GM12878 (cell line): ENCODE measurements around the gene PCDHB14. TPM values are rescaled to one million over a fixed set of nuclear protein-coding genes. Genes with fewer than 3 reads are reported as not detected.

ENCODE experiments used
- ATAC-seq: fragments of 200-7000 bp; cut with Tn5 transposase; 3 replicates; pipeline ENCODE4 v1.9.1; 2020; ENCODE audit warnings: mild to moderate bottlenecking, moderate library complexity
- BruUV-seq: library from RNA; stranded (reverse); fragments of 400-500 nt; replicated peaks from 2 replicates; lab custom pipeline; 2021; lab: Mats Ljungman, UMichigan
- CTCF ChIA-PET: fragments of 300-600 bp; sonication (Branson Sonifier 250); formaldehyde crosslinking; extraction: SDS; loops from one replicate; lab custom pipeline; 2021; ENCODE audit warnings: inconsistent platforms; lab: Yijun Ruan, JAX
- POLR2A ChIA-PET: fragments of 350-600 bp; formaldehyde crosslinking; extraction: SDS; loops from one replicate; lab custom pipeline; 2021; ENCODE audit warnings: inconsistent platforms; lab: Charles Lee
- RAD21 ChIA-PET: fragments of 300-600 bp; sonication (Branson Sonifier 250); formaldehyde crosslinking; loops from one replicate; lab custom pipeline; 2023; ENCODE audit warnings: antibody characterized with exemption; ENCODE audit not compliant: unreplicated experiment; lab: Charles Lee
- SMC1A ChIA-PET: fragments of 300-600 bp; sonication (Branson Sonifier 250); formaldehyde crosslinking; loops from one replicate; lab custom pipeline; 2023; ENCODE audit not compliant: unreplicated experiment, uncharacterized antibody; lab: Charles Lee
- DNase-seq: peaks from one replicate; pipeline ENCODE4 v3.0.0-alpha.2; 2011; ENCODE audit warnings: low read depth, low spot score
- FAIRE-seq: peaks from 3 replicates; lab custom pipeline; 2011; peaks lifted over from hg19 to GRCh38; lab: Jason Lieb, UNC
- H2AFZ ChIP-seq: 2 replicates; pipeline ENCODE4 v1.6.0; 2011; ENCODE audit warnings: low read depth, low read length, control low read depth; ENCODE audit not compliant: control insufficient read depth
- H3K27ac ChIP-seq: 2 replicates; pipeline ENCODE4 v1.5.1; 2011; ENCODE audit warnings: control low read depth; ENCODE audit not compliant: control insufficient read depth, insufficient read depth
- H3K27me3 ChIP-seq, 2 experiments: replicated peaks in 1 of 2; 2 replicates each; pipeline versions ENCODE4 v1.6.0 to v1.6.1; 2011; ENCODE audit warnings: low read length in 1 of 2; ENCODE audit not compliant: control insufficient read depth in 2 of 2, insufficient read depth in 2 of 2
- H3K36me3 ChIP-seq, 2 experiments: 2 replicates each; pipeline ENCODE4 v1.5.1; 2011; ENCODE audit warnings: low read length in 1 of 2; ENCODE audit not compliant: control insufficient read depth in 2 of 2, insufficient read depth in 2 of 2
- H3K4me1 ChIP-seq: 2 replicates; pipeline ENCODE4 v1.6.1; 2011; ENCODE audit warnings: mild to moderate bottlenecking, low read length, moderate library complexity, mixed read lengths; ENCODE audit not compliant: control insufficient read depth, insufficient read depth
- H3K4me2 ChIP-seq: 2 replicates; pipeline ENCODE4 v1.6.0; 2011; ENCODE audit warnings: control low read depth; ENCODE audit not compliant: control insufficient read depth, insufficient read depth
- H3K4me3 ChIP-seq: fragments of 200-600 bp; sonication (generic); 2 replicates; pipeline ENCODE4 v1.5.1; 2016
- H3K79me2 ChIP-seq: 2 replicates; pipeline ENCODE4 v1.6.0; 2011; ENCODE audit warnings: low read length; ENCODE audit not compliant: control insufficient read depth, insufficient read depth
- H3K9ac ChIP-seq: 2 replicates; pipeline ENCODE4 v1.8.0; 2011; ENCODE audit warnings: low read length, control low read depth, mixed read lengths; ENCODE audit not compliant: control insufficient read depth, insufficient read depth
- H3K9me3 ChIP-seq: replicated peaks from 3 replicates; pipeline ENCODE4 v1.5.1; 2011; ENCODE audit warnings: mild to moderate bottlenecking, low read length; ENCODE audit not compliant: control insufficient read depth, insufficient read depth
- H4K20me1 ChIP-seq: 2 replicates; pipeline ENCODE4 v1.6.0; 2011; ENCODE audit not compliant: control insufficient read depth, insufficient read depth
- ASH2L ChIP-seq: fragments of 300-600, 200-600 bp; sonication (generic); IDR thresholded peaks from 2 replicates; pipeline ENCODE4 v1.6.1; 2017; ENCODE audit warnings: low read depth, mild to moderate bottlenecking, borderline replicate concordance
- EZH2 ChIP-seq: IDR thresholded peaks from 2 replicates; pipeline ENCODE4 v1.6.1; 2012; ENCODE audit warnings: low read depth, mild to moderate bottlenecking, control low read depth, inconsistent platforms, low read length, borderline replicate concordance; ENCODE audit not compliant: control insufficient read depth
- MTA3 ChIP-seq: IDR thresholded peaks from 2 replicates; pipeline ENCODE4 v1.6.1; 2012; ENCODE audit warnings: low read length, inconsistent platforms, borderline replicate concordance
- RUNX3 ChIP-seq: IDR thresholded peaks from 2 replicates; pipeline ENCODE4 v1.6.1; 2012; ENCODE audit warnings: low read length, inconsistent platforms
- WGBS: methylation state at CpG from one replicate; pipeline ENCODE4 v1.1.6; 2016; ENCODE audit warnings: low lambda C conversion rate; ENCODE audit not compliant: insufficient replicate concordance, insufficient coverage; ENCODE audit errors: missing lambda C conversion rate; 5-methylcytosine and 5-hydroxymethylcytosine counted together
- in situ Hi-C: fragments of 300-500 bp; cut with MboI; formaldehyde crosslinking; loops from 9 replicates; pipeline ENCODE4 v1.14.3; 2018; ENCODE audit warnings: mixed read lengths
- intact Hi-C: fragments of 100-400 bp; cut with micrococcal nuclease; formaldehyde crosslinking; loops from one replicate; pipeline ENCODE4 v1.14.2; 2022; ENCODE audit not compliant: unreplicated experiment
- polyA plus RNA-seq, 11 experiments: library from polyadenylated mRNA; depleted of rRNA in 4 of 11; unstranded in 6 of 11; stranded (reverse) in 5 of 11; fragments of >200 nt; fragmentation: Nextera tagmentation in 4 of 11; fragmentation: Illumina TruSeq in 1 of 11; extraction: Ambion mirVana in 4 of 11; extraction: Trizol in 1 of 11; gene quantifications; 1 replicate in 1 of 11; 2 replicates in 10 of 11; pipeline versions ENCODE4 v1.2.1 to v1.2.3, GENCODE V29; 2011 to 2016; ENCODE audit warnings: inconsistent platforms in 2 of 11, missing spikeins in 2 of 11, low read depth in 1 of 11
- total RNA-seq, 4 experiments: library from RNA; depleted of rRNA in 3 of 4; stranded (reverse); fragments of >200 nt in 3 of 4; fragmentation: Illumina TruSeq in 1 of 4; extraction: Trizol in 1 of 4; gene quantifications; 2 replicates each; pipeline versions ENCODE4 v1.2.1 to v1.2.3, GENCODE V29; 2013 to 2021
- TF ChIP-seq, protein P1 (sequence below): IDR thresholded peaks from 2 replicates; pipeline ENCODE4 v1.6.1; 2011; ENCODE audit warnings: borderline replicate concordance, low read depth, mild to moderate bottlenecking, moderate library complexity, mixed read lengths, low read length; ENCODE audit not compliant: insufficient read depth; ENCODE audit errors: extremely low read length
- TF ChIP-seq, protein P2 (sequence below), 3 experiments: IDR thresholded peaks in 2 of 3; conservative IDR thresholded peaks in 1 of 3; 2 replicates each; pipeline ENCODE4 v1.5.1; 2011; ENCODE audit warnings: low read depth in 3 of 3, low read length in 3 of 3, mild to moderate bottlenecking in 3 of 3, control low read depth in 2 of 3, moderate library complexity in 2 of 3, inconsistent platforms in 1 of 3, mixed read lengths in 1 of 3; ENCODE audit not compliant: control insufficient read depth in 2 of 3, insufficient read depth in 1 of 3; ENCODE audit errors: extremely low read depth in 1 of 3
- TF ChIP-seq, protein P3 (sequence below): fragments of 450-650 bp; IDR thresholded peaks from 2 replicates; pipeline ENCODE4 v1.6.1; 2018; ENCODE audit warnings: borderline replicate concordance, mild to moderate bottlenecking; ENCODE audit not compliant: partially characterized antibody

The PCDHB14 gene
- total and polyA plus RNA-seq, 10 of the 15 experiments (the other 5 are each of a cell fraction or from before 2014, with no cell fraction given) = not detected

DNA sequence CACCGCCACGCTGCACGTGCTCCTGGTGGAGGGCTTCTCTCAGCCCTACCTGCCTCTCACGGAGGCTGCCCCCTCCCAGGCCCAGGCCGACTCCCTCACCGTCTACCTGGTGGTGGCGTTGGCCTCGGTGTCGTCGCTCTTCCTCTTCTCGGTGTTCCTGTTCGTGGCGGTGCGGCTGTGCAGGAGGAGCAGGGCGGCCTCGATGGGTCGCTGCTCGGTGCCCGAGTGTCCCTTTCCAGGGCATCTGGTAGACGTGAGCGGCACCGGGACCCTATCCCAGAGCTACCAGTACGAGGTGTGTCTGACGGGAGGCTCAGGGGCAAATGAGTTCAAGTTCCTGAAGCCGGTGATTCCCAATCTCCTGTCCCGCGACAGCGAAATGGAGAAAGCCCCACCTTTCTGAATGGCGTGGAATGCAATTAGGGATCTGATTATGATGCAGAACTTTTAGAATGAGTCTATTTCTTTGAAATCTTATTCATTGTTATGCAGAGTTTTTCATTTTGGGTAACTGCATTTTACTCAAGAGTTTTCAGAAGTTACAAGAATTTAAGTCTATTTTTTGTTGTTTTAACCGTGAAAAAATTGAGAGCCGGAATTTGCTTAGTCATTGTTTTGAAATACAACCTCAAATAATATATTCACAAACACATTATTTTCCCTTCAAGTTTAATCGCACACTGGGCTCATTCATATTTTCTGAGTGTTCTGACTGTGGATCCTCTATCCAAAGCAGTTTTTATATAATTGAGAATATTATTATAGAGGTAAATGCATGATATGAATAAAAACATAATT lies 13.6 kb downstream of the PCDHB14 start:
- no TSS peak for BruUV-seq
- Histone ChIP-seq H2AFZ (no peak overlapping the region), H3K4me2 (no peak overlapping the region), H4K20me1 (no peaks in the 10 kb centered on the region), H3K9ac (no peak overlapping the region), H3K9me3 (peaks cover 2% of the 10 kb centered on the region; the same call in 1 of the 3 replicates), H3K4me1 (no peaks in the 10 kb centered on the region), H3K27ac (no peak overlapping the region), H3K79me2 (no peaks in the 10 kb centered on the region), H3K4me3 (no peak overlapping the region), H3K27me3 (no peaks in the 10 kb centered on the region), H3K36me3 (no peaks in the 10 kb centered on the region)
- ChIA-PET CTCF (no interaction called here), POLR2A (no interaction called here), SMC1A (no interaction called here), RAD21 (no interaction called here)
- in situ Hi-C loops (no loop called here), intact Hi-C loops (no loop called here)
- TF ChIP-seq, protein P1, sequence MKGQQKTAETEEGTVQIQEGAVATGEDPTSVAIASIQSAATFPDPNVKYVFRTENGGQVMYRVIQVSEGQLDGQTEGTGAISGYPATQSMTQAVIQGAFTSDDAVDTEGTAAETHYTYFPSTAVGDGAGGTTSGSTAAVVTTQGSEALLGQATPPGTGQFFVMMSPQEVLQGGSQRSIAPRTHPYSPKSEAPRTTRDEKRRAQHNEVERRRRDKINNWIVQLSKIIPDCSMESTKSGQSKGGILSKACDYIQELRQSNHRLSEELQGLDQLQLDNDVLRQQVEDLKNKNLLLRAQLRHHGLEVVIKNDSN = no peak
- TF ChIP-seq, protein P2, sequence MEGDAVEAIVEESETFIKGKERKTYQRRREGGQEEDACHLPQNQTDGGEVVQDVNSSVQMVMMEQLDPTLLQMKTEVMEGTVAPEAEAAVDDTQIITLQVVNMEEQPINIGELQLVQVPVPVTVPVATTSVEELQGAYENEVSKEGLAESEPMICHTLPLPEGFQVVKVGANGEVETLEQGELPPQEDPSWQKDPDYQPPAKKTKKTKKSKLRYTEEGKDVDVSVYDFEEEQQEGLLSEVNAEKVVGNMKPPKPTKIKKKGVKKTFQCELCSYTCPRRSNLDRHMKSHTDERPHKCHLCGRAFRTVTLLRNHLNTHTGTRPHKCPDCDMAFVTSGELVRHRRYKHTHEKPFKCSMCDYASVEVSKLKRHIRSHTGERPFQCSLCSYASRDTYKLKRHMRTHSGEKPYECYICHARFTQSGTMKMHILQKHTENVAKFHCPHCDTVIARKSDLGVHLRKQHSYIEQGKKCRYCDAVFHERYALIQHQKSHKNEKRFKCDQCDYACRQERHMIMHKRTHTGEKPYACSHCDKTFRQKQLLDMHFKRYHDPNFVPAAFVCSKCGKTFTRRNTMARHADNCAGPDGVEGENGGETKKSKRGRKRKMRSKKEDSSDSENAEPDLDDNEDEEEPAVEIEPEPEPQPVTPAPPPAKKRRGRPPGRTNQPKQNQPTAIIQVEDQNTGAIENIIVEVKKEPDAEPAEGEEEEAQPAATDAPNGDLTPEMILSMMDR (IDR thresholded peaks at IDR 0.05 in 2 of 3, conservative IDR thresholded peaks at IDR 0.05 in 1 of 3; ENCODE audit: control insufficient read depth in 2 of 3, extremely low read depth in 1 of 3, insufficient read depth in 1 of 3, low read depth in 3 of 3, low read length in 3 of 3) = no peak
- TF ChIP-seq ASH2L = no peak
- TF ChIP-seq, protein P3, sequence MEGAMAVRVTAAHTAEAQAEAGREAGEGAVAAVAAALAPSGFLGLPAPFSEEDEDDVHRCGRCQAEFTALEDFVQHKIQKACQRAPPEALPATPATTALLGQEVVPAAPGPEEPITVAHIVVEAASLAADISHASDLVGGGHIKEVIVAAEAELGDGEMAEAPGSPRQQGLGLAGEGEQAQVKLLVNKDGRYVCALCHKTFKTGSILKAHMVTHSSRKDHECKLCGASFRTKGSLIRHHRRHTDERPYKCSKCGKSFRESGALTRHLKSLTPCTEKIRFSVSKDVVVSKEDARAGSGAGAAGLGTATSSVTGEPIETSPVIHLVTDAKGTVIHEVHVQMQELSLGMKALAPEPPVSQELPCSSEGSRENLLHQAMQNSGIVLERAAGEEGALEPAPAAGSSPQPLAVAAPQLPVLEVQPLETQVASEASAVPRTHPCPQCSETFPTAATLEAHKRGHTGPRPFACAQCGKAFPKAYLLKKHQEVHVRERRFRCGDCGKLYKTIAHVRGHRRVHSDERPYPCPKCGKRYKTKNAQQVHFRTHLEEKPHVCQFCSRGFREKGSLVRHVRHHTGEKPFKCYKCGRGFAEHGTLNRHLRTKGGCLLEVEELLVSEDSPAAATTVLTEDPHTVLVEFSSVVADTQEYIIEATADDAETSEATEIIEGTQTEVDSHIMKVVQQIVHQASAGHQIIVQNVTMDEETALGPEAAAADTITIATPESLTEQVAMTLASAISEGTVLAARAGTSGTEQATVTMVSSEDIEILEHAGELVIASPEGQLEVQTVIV = no peak
- no peak for TF ChIP-seq RUNX3
- no peak for TF ChIP-seq EZH2
- no peak for TF ChIP-seq MTA3
- DNase-seq = no peak
- ATAC-seq = no peak
- 47% methylated on average over 19 of the region's 32 CpGs for WGBS
- no peak for FAIRE-seq
